DND-41 (cell line): ENCODE data around the gene POC1A.

Experiments
- ATAC-seq: fragments of 200-7000 bp; cut with Tn5 transposase; 3 replicates; pipeline ENCODE4 v1.9.1; 2021; ENCODE audit warnings: low read depth; ENCODE audit not compliant: insufficient read depth
- DNase-seq: peaks from one replicate; pipeline ENCODE4 v3.0.0-alpha.2; 2020
- H2AFZ ChIP-seq: 2 replicates; pipeline ENCODE4 v1.6.0; 2012; ENCODE audit warnings: low read depth, low read length
- H3K27ac ChIP-seq: 2 replicates; pipeline ENCODE4 v1.5.1; 2012; ENCODE audit warnings: low read length, inconsistent platforms
- H3K27me3 ChIP-seq: fragments of 200-600 bp; sonication (generic); 2 replicates; pipeline ENCODE4 v1.6.0; 2012; ENCODE audit warnings: low read length, mild to moderate bottlenecking, inconsistent platforms; ENCODE audit not compliant: insufficient read depth, poor library complexity
- H3K36me3 ChIP-seq: 2 replicates; pipeline ENCODE4 v1.5.1; 2012; ENCODE audit warnings: low read length, inconsistent platforms; ENCODE audit not compliant: insufficient read depth
- H3K4me1 ChIP-seq: 2 replicates; pipeline ENCODE4 v1.5.1; 2012; ENCODE audit warnings: mild to moderate bottlenecking, low read length; ENCODE audit not compliant: insufficient read depth
- H3K4me2 ChIP-seq: 2 replicates; pipeline ENCODE4 v1.6.0; 2012; ENCODE audit warnings: mild to moderate bottlenecking, moderate library complexity, low read length, inconsistent platforms; ENCODE audit not compliant: insufficient read depth
- H3K4me3 ChIP-seq, 2 experiments: fragments of 200-600 bp in 1 of 2; shearing (Covaris generic) in 1 of 2; 2 replicates each; pipeline ENCODE4 v1.5.1; 2012 to 2016; ENCODE audit warnings: inconsistent platforms in 2 of 2, low read length in 2 of 2, mild to moderate bottlenecking in 2 of 2, low read depth in 1 of 2, moderate library complexity in 1 of 2
- H3K79me2 ChIP-seq: 2 replicates; pipeline ENCODE4 v1.6.0; 2012; ENCODE audit warnings: low read length, inconsistent platforms; ENCODE audit not compliant: insufficient read depth
- H3K9ac ChIP-seq: 2 replicates; pipeline ENCODE4 v1.6.0; 2012; ENCODE audit warnings: low read depth, mild to moderate bottlenecking, inconsistent platforms, low read length, moderate library complexity
- H3K9me3 ChIP-seq: 2 replicates; pipeline ENCODE4 v1.5.1; 2012; ENCODE audit warnings: low read length, moderate library complexity, mild to moderate bottlenecking, inconsistent platforms; ENCODE audit not compliant: insufficient read depth, severe bottlenecking
- H4K20me1 ChIP-seq: 2 replicates; pipeline ENCODE4 v1.6.0; 2012; ENCODE audit warnings: low read length; ENCODE audit not compliant: insufficient read depth
- EZH2 ChIP-seq: IDR thresholded peaks from 3 replicates; pipeline ENCODE4 v1.6.1; 2012; ENCODE audit warnings: borderline replicate concordance, low read depth, mild to moderate bottlenecking, moderate library complexity, low read length, inconsistent platforms; ENCODE audit not compliant: severe bottlenecking
- TF ChIP-seq, protein P1 (sequence below): IDR thresholded peaks from 2 replicates; pipeline ENCODE4 v1.5.1; 2012; ENCODE audit warnings: borderline replicate concordance, low read length, moderate library complexity, mild to moderate bottlenecking; ENCODE audit not compliant: poor library complexity, severe bottlenecking; ENCODE audit errors: extremely low read depth

The POC1A gene

DNA sequence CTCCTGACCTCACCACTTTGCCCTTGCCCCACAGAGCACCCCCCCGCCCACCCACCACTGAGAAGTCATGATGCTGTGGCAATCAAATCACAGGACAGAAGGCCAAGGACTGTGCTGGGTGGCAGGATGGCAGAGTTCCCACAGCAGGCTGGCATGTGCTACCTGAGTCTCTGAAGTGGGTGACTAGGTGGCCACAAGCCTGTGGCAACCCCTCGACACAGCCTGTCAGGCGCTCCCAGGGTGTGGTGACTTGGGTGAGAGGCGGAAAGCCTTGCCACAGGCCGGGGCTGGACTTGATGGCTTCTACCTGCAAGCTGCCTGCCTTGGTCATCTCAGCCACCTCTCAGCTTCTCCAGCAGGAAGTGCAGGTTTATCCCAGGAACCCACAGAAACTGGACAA, 82.2 kb downstream of the POC1A start:
- Histone ChIP-seq H3K27ac (no peak overlapping the region), H3K4me2 (no peak overlapping the region), H3K4me1 (no peaks in the 10 kb centered on the region), H2AFZ (no peak overlapping the region), H3K9me3 (no peaks in the 10 kb centered on the region), H3K4me3 (no peak overlapping the region), H4K20me1 (peaks cover 16% of the 10 kb centered on the region), H3K9ac (no peak overlapping the region), H3K27me3 (no peaks in the 10 kb centered on the region), H3K79me2 (no peaks in the 10 kb centered on the region), H3K36me3 (peaks cover 44% of the 10 kb centered on the region)
- TF ChIP-seq, protein P1, sequence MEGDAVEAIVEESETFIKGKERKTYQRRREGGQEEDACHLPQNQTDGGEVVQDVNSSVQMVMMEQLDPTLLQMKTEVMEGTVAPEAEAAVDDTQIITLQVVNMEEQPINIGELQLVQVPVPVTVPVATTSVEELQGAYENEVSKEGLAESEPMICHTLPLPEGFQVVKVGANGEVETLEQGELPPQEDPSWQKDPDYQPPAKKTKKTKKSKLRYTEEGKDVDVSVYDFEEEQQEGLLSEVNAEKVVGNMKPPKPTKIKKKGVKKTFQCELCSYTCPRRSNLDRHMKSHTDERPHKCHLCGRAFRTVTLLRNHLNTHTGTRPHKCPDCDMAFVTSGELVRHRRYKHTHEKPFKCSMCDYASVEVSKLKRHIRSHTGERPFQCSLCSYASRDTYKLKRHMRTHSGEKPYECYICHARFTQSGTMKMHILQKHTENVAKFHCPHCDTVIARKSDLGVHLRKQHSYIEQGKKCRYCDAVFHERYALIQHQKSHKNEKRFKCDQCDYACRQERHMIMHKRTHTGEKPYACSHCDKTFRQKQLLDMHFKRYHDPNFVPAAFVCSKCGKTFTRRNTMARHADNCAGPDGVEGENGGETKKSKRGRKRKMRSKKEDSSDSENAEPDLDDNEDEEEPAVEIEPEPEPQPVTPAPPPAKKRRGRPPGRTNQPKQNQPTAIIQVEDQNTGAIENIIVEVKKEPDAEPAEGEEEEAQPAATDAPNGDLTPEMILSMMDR = no peak
- no peak for TF ChIP-seq EZH2
- DNase-seq = no peak
- no peak for ATAC-seq

DNA sequence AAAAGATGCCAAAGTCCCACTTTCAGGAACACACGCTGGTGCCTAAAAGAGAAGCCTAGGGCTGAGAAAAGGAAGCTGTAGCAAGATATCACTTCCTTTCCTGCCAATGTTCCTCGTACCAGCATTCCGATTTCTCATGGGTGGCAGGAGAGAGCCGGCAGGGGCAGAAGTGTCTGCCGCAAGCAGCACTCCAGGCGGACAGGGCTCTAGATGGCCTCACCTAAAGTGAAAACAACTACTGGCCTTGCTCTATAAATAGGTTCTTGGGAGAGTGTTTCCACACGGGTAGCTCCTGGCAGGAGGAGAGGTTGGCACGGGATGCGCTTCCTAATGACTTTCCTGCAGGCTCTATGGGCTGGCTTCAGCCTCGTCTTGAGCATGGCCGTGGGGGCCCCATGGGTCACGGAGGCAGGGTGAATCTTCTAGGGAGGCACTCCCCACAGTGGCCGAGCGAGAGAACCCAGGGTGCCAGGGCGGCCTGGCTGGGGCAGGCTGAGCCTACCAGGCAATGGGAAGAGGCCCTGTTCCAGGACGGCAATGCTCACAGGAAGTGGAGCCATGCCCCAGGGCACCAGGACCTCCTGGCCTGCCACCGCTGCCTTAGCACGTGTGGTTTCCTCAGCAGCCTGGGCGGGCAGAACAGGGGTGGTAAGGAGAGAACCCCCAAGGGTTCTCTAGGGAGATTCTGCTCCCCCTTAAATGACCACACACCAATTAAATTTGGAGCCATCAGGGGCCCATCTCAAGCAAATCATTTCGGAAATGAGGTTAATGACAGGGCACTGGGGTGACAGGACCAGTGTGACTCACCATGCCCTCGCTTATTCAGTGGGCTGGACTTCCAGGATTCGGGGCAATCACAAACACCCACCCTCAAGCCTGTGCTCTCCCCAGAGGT, 83.2 kb downstream of the POC1A start:
- H3K27ac ChIP-seq = no peak overlapping the region
- H3K4me1 ChIP-seq = no peaks in the 10 kb centered on the region
- DNase-seq = no peak
- no peak overlapping the region for H2AFZ ChIP-seq
- H3K9me3 ChIP-seq = no peaks in the 10 kb centered on the region
- no peak for ATAC-seq
- TF ChIP-seq EZH2 = no peak
- TF ChIP-seq, protein P1 = no peak
- H3K4me3 ChIP-seq = no peak overlapping the region
- no peak overlapping the region for H3K4me2 ChIP-seq
- H3K9ac ChIP-seq = no peak overlapping the region
- peaks cover 10% of the 10 kb centered on the region; the same call in 1 of the 2 replicates for H4K20me1 ChIP-seq
- H3K79me2 ChIP-seq = no peaks in the 10 kb centered on the region
- H3K27me3 ChIP-seq = no peaks in the 10 kb centered on the region
- peaks cover 35% of the 10 kb centered on the region for H3K36me3 ChIP-seq

DNA sequence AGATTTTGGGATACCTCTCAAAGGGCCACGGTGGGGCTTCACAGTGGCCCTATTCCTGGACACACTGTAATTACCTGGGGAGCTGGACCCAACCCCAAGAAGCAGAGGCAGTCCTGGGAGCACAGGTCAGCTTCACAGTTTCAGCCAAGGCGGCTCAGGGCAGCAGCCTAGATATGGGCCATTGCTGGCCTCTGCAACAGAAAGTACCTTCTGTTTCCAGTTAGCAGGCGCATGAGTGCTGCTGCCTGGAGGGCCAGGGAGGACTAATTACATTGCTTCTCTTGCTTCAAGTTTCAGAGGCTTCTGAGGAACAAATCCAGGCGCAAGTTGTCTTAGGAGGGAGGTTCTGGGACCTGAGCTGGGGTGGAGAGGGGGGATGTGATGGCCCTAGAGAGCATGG, 84.4 kb downstream of the POC1A start:
- H3K9ac ChIP-seq = no peak overlapping the region
- TF ChIP-seq EZH2 = no peak
- TF ChIP-seq, protein P1 = no peak
- ATAC-seq (no peak), DNase-seq (no peak)
- no peaks in the 10 kb centered on the region for H3K79me2 ChIP-seq
- no peak overlapping the region for H3K4me3 ChIP-seq
- H4K20me1 ChIP-seq = peaks cover 7% of the 10 kb centered on the region
- no peaks in the 10 kb centered on the region for H3K9me3 ChIP-seq
- H3K4me2 ChIP-seq = no peak overlapping the region
- no peak overlapping the region for H2AFZ ChIP-seq
- no peaks in the 10 kb centered on the region for H3K4me1 ChIP-seq
- H3K27me3 ChIP-seq = no peaks in the 10 kb centered on the region
- H3K27ac ChIP-seq = no peak overlapping the region
- H3K36me3 ChIP-seq = peaks cover 24% of the 10 kb centered on the region
